ENCODE results near the gene MARVELD1. TPM values are rescaled to one million over a fixed set of nuclear protein-coding genes. Genes with fewer than 3 reads are reported as not detected.

Gene MARVELD1
- total and polyA plus RNA-seq, 2 experiments from 2014 or later: 29.5 to 53.1 TPM

DNA sequence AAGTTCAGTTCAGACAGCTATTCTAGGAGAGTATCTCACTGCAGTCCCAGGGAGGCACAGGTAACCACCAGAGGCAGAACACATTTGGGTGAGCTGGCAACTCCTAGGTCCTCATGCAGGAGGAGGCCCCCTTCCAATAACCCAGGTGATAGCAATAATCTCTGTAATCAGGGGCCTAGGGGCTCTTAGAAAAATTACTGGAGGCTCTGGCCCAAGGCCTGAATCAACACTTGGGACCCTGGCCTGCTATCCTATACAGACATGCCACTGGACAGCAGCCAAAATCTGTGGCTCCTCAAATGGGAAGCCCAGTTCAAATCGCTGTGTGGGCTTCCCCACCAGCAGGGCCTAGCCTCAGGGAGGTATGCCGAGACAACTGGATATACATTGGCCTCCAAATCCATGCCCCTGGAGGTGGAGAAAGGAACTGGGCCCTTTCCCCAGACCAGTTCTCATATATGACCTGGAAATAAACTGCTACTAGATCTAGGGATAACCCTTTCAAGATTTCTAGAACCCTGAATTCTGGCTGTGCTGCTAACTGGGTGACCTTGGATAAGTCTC lies 28.1 kb upstream of the MARVELD1 start:
- H3K9me2 ChIP-seq (replicated peaks; ENCODE audit: insufficient read depth): no peaks in the 10 kb centered on the region
- peak overlapping the region; percentile 87 for H3K4me2 ChIP-seq
- H3K4me1 ChIP-seq (ENCODE audit: insufficient read depth): peaks cover 56% of the 10 kb centered on the region
- H3K27ac ChIP-seq: peak overlapping the region; percentile 89
- no peaks in the 10 kb centered on the region for H3K9me3 ChIP-seq (ENCODE audit: low read depth)
- H2AFZ ChIP-seq: no peak overlapping the region
- no peaks in the 10 kb centered on the region for H4K20me1 ChIP-seq (ENCODE audit: insufficient read depth, poor library complexity, severe bottlenecking)
- DNase-seq (ENCODE audit: low spot score): no peak
- no peaks in the 10 kb centered on the region for H3K27me3 ChIP-seq
- H3K36me3 ChIP-seq (replicated peaks; ENCODE audit: insufficient read depth, low read depth): no peaks in the 10 kb centered on the region
- peaks cover 51% of the 10 kb centered on the region for H3K79me2 ChIP-seq
- WGBS (ENCODE audit: low lambda C conversion rate, missing lambda C conversion rate): 58% methylated on average over 2 of the region's 2 CpGs
- TF ChIP-seq EZH2phosphoT487 (IDR thresholded peaks at IDR 0.05; ENCODE audit: low read depth, severe bottlenecking, unreplicated experiment) (no peak), EZH2 (IDR thresholded peaks at IDR 0.05; ENCODE audit: borderline replicate concordance) (no peak)
- TF ChIP-seq, protein P1, sequence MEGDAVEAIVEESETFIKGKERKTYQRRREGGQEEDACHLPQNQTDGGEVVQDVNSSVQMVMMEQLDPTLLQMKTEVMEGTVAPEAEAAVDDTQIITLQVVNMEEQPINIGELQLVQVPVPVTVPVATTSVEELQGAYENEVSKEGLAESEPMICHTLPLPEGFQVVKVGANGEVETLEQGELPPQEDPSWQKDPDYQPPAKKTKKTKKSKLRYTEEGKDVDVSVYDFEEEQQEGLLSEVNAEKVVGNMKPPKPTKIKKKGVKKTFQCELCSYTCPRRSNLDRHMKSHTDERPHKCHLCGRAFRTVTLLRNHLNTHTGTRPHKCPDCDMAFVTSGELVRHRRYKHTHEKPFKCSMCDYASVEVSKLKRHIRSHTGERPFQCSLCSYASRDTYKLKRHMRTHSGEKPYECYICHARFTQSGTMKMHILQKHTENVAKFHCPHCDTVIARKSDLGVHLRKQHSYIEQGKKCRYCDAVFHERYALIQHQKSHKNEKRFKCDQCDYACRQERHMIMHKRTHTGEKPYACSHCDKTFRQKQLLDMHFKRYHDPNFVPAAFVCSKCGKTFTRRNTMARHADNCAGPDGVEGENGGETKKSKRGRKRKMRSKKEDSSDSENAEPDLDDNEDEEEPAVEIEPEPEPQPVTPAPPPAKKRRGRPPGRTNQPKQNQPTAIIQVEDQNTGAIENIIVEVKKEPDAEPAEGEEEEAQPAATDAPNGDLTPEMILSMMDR (IDR thresholded peaks at IDR 0.05; ENCODE audit: poor library complexity): peak; percentile 7
- H3K4me3 ChIP-seq: peak overlapping the region; percentile 50

DNA sequence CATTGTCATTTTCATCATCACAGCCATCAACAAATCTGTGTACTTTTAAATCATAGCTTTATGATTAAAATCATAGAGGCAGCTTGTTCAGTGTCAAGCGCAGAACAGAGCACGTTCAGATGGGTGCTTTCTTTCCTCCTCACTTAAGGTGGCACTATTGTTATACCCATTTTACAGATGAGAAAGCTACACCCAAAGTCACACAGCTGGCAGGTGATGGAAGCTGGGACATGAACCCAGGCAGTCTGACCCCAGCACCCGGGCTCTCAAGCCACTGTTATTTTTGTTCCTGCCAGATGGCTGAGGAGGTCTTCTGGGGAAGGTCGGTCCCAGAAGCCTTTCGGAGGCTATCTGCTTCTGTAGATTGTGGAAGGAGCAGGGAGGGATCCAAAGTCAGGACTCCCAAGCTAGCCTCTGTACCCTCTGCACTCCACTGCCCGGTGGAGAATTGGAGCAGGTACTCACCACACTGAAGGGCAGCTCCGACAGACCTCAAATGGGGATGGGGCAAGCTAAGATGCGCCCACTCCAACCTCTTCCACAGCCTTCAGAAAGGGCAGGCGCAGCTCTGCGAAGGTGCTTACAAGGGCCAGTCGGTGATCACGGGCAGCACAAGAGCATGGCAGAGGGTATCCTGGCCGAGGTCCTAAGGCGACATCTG lies 27.1 kb upstream of the MARVELD1 start:
- no peaks in the 10 kb centered on the region for H3K9me3 ChIP-seq (ENCODE audit: low read depth)
- DNase-seq (ENCODE audit: low spot score): no peak
- peak overlapping the region; percentile 41 for H2AFZ ChIP-seq
- H3K36me3 ChIP-seq (replicated peaks; ENCODE audit: insufficient read depth, low read depth): no peaks in the 10 kb centered on the region
- peak overlapping the region; percentile 87 for H3K4me2 ChIP-seq
- no peaks in the 10 kb centered on the region for H3K9me2 ChIP-seq (replicated peaks; ENCODE audit: insufficient read depth)
- no peaks in the 10 kb centered on the region for H4K20me1 ChIP-seq (ENCODE audit: insufficient read depth, poor library complexity, severe bottlenecking)
- peaks cover 56% of the 10 kb centered on the region for H3K4me1 ChIP-seq (ENCODE audit: insufficient read depth)
- H3K27ac ChIP-seq: peak overlapping the region; percentile 89
- TF ChIP-seq, protein P1 (IDR thresholded peaks at IDR 0.05; ENCODE audit: poor library complexity): no peak
- TF ChIP-seq EZH2phosphoT487 (IDR thresholded peaks at IDR 0.05; ENCODE audit: low read depth, severe bottlenecking, unreplicated experiment) (no peak), EZH2 (IDR thresholded peaks at IDR 0.05; ENCODE audit: borderline replicate concordance) (no peak)
- H3K27me3 ChIP-seq: no peaks in the 10 kb centered on the region
- 25% methylated on average over 14 of the region's 14 CpGs for WGBS (ENCODE audit: low lambda C conversion rate, missing lambda C conversion rate)
- H3K4me3 ChIP-seq: peak overlapping the region; percentile 50
- peaks cover 42% of the 10 kb centered on the region for H3K79me2 ChIP-seq

DNA sequence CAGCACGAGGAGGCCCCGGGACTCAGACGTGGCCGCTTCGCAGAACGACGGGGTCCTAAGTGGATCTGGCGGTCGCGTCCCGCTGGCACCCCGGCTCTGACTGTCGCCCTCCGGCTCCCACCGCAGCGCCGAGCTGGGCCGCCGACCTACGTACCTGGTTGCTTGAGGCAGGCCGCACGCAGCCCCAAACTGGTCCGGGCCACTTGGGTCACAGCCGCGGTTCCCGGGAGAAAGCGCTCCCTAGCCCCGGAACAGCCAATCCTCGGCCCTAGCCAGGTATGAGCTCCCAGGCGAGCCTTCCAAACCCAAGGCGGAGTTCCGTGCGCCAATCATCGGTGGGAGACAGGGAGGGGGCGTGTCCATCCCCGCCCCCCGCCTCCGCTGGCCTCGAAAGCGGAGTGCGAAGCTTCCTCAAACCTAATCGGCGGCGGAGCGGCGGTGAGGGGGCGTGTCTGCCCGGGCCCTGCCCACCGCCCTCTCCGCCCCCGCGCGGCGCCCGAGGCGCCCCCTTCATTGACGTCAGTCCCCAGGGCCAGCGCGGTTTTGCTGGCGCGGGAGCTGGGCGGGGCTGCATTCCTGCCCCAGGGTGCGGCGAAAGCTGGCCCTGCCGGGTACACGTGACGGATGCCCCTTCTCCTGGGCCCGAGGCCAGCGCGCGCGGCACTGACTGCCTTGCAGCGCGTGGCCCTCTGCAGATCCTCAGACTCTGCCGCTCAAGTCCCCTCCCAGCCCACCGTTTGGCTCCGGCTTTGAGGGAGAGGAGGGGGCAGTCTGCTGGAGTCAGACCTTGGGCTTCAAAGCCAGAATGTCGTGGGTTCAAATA lies 26.4 kb upstream of the MARVELD1 start, which contains the start of gene AVPI1:
Gene AVPI1 (minus strand): TSS at position 280 of the 823 bp plus-strand sequence. CDS start 7,336 bp downstream, outside the sequence.
- Histone ChIP-seq H3K4me2 (peak within 1 kb of the TSS; percentile 87), H3K9me3 (ENCODE audit: low read depth) (no peaks in the 10 kb centered on the region), H3K4me1 (ENCODE audit: insufficient read depth) (peaks cover 51% of the 10 kb centered on the region), H3K27ac (peak within 1 kb of the TSS; percentile 93), H3K36me3 (replicated peaks; ENCODE audit: insufficient read depth, low read depth) (no peaks in the 10 kb centered on the region), H4K20me1 (ENCODE audit: insufficient read depth, poor library complexity, severe bottlenecking) (no peaks in the 10 kb centered on the region), H3K4me3 (peak within 1 kb of the TSS; percentile 50), H2AFZ (peak within 1 kb of the TSS; percentile 49), H3K27me3 (no peaks in the 10 kb centered on the region), H3K79me2 (peaks cover 36% of the 10 kb centered on the region), H3K9me2 (replicated peaks; ENCODE audit: insufficient read depth) (no peaks in the 10 kb centered on the region)
- DNase-seq (ENCODE audit: low spot score): peak; percentile 99
- TF ChIP-seq, protein P1 (IDR thresholded peaks at IDR 0.05; ENCODE audit: poor library complexity): no peak
- TF ChIP-seq EZH2phosphoT487 (IDR thresholded peaks at IDR 0.05; ENCODE audit: low read depth, severe bottlenecking, unreplicated experiment): no peak
- TF ChIP-seq EZH2 (IDR thresholded peaks at IDR 0.05; ENCODE audit: borderline replicate concordance): no peak
- WGBS (ENCODE audit: low lambda C conversion rate, missing lambda C conversion rate): under 1% methylated on average over 50 of the region's 78 CpGs

Data from hepatocyte (in vitro differentiated cells).